ENCODE data around the gene EXOC3L1. TPM values are rescaled to one million over a fixed set of nuclear protein-coding genes. Genes with fewer than 3 reads are reported as not detected.

Gene EXOC3L1
- total RNA-seq, 1 experiment from 2014 or later: not detected

DNA sequence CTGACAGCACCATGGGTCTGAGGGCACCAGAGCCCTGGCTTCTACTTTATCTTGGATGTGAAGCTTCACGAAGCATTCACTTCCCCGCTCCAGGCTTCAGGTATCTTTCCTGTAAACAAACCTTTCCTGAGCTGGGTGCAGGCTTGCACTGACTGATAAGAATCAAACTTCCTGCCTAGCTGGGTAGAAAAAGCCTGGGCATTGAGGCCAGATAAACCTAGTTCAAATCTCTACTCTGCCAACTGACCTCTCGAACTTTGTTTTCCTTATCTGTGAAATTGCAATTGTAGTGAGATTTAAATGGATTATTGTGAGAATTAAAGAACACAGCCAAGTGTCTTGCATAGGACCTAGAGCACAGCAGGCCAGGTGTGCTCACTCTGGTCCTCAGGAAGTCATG, 34.1 kb upstream of the EXOC3L1 start:
- no peaks in the 10 kb centered on the region for H3K9me2 ChIP-seq (replicated peaks; ENCODE audit: low read length)
- no peak overlapping the region for H3K9ac ChIP-seq (ENCODE audit: low read length)
- ATAC-seq (no peak), DNase-seq (no peak)
- TF ChIP-seq, protein P1, sequence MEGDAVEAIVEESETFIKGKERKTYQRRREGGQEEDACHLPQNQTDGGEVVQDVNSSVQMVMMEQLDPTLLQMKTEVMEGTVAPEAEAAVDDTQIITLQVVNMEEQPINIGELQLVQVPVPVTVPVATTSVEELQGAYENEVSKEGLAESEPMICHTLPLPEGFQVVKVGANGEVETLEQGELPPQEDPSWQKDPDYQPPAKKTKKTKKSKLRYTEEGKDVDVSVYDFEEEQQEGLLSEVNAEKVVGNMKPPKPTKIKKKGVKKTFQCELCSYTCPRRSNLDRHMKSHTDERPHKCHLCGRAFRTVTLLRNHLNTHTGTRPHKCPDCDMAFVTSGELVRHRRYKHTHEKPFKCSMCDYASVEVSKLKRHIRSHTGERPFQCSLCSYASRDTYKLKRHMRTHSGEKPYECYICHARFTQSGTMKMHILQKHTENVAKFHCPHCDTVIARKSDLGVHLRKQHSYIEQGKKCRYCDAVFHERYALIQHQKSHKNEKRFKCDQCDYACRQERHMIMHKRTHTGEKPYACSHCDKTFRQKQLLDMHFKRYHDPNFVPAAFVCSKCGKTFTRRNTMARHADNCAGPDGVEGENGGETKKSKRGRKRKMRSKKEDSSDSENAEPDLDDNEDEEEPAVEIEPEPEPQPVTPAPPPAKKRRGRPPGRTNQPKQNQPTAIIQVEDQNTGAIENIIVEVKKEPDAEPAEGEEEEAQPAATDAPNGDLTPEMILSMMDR (conservative IDR thresholded peaks at IDR 0.05; ENCODE audit: low read depth, low read length): no peak
- TF ChIP-seq EZH2phosphoT487 (IDR thresholded peaks at IDR 0.05; ENCODE audit: borderline replicate concordance, low read length) (no peak), EZH2 (IDR thresholded peaks at IDR 0.05; ENCODE audit: low read length, unreplicated experiment) (no peak)
- no peak overlapping the region for H3K4me3 ChIP-seq (ENCODE audit: low read length)
- peaks cover 19% of the 10 kb centered on the region for H3K79me2 ChIP-seq (ENCODE audit: low read length)
- CTCF ChIA-PET: no interaction called here
- H3F3A ChIP-seq (ENCODE audit: low read length, unreplicated experiment): no peaks in the 10 kb centered on the region
- no peak overlapping the region for H2AFZ ChIP-seq (ENCODE audit: low read length)
- H3K27ac ChIP-seq (ENCODE audit: low read length): no peak overlapping the region
- H4K20me1 ChIP-seq (ENCODE audit: low read length): no peaks in the 10 kb centered on the region
- intact Hi-C loops (cut with micrococcal nuclease): no loop called here
- BruUV-seq (replicated peaks): no TSS peak
- H3K4me2 ChIP-seq (ENCODE audit: low read length): no peak overlapping the region
- peaks cover 12% of the 10 kb centered on the region; the same call in 1 of the 2 replicates for H3K4me1 ChIP-seq (ENCODE audit: insufficient read depth, low read length)
- H3K27me3 ChIP-seq (ENCODE audit: low read length): no peaks in the 10 kb centered on the region
- POLR2A ChIA-PET (ENCODE audit: unreplicated experiment): no interaction called here
- no peaks in the 10 kb centered on the region for H3K9me3 ChIP-seq (ENCODE audit: low read length)
- peaks cover 8% of the 10 kb centered on the region; the same call in 1 of the 2 replicates for H3K36me3 ChIP-seq (ENCODE audit: low read depth, low read length)

DNA sequence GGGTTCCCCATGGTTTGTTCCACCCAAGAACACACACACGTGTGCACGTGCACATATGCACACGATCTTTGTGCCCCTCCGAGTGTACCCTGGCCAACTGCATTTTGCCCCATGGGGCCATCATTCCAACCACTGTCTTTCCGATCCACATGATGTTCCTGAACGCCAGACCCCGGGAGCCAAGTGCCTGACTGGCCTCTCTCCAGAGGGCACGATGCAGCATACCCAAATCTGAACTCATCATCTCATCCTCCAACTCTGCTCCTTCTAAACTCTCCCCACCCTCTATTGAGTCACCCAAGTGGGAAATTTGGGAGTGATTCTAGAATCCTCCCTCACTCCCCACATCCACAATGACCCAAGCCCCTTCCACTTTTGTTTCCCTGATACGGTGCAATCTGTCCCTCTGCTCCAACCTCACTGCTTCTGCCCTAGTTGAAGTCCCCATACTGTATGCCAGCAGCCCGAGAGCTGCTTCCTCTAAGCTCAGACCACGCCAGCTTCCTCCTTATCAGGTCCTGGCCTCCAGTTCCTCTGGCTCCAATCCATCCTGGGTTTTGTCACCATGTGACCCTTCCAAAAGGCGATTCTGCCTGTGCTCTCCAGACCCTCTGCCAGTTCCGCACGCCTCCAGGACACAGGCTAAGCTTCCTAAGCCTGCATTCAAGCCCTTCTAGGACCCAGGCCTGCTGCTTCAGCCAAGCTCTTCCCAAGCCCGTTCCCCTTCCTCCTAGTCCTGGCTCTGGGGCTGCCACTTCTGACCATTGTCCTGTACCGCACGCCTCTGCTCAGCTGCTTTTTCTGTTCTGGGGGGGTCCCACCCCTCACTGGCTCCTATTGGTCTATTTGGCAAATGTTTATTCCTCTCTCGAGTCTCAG, 26.9 kb upstream of the EXOC3L1 start:
- Histone ChIP-seq H2AFZ (ENCODE audit: low read length) (no peak overlapping the region), H3K27ac (ENCODE audit: low read length) (no peak overlapping the region), H3K36me3 (ENCODE audit: low read depth, low read length) (no peaks in the 10 kb centered on the region), H4K20me1 (ENCODE audit: low read length) (no peaks in the 10 kb centered on the region), H3K4me2 (ENCODE audit: low read length) (no peak overlapping the region), H3K4me1 (ENCODE audit: insufficient read depth, low read length) (peaks cover 10% of the 10 kb centered on the region), H3K27me3 (ENCODE audit: low read length) (no peaks in the 10 kb centered on the region), H3K9me2 (replicated peaks; ENCODE audit: low read length) (no peaks in the 10 kb centered on the region), H3K9me3 (ENCODE audit: low read length) (no peaks in the 10 kb centered on the region), H3K79me2 (ENCODE audit: low read length) (no peaks in the 10 kb centered on the region), H3F3A (ENCODE audit: low read length, unreplicated experiment) (peaks cover 3% of the 10 kb centered on the region), H3K4me3 (ENCODE audit: low read length) (no peak overlapping the region), H3K9ac (ENCODE audit: low read length) (no peak overlapping the region)
- CTCF ChIA-PET: no interaction called here
- no TSS peak for BruUV-seq (replicated peaks)
- intact Hi-C loops (cut with micrococcal nuclease): no loop called here
- DNase-seq (no peak), ATAC-seq (no peak)
- no peak for TF ChIP-seq EZH2phosphoT487 (IDR thresholded peaks at IDR 0.05; ENCODE audit: borderline replicate concordance, low read length)
- TF ChIP-seq, protein P1 (conservative IDR thresholded peaks at IDR 0.05; ENCODE audit: low read depth, low read length): no peak
- TF ChIP-seq EZH2 (IDR thresholded peaks at IDR 0.05; ENCODE audit: low read length, unreplicated experiment): no peak
- POLR2A ChIA-PET (ENCODE audit: unreplicated experiment): no interaction called here

DNA sequence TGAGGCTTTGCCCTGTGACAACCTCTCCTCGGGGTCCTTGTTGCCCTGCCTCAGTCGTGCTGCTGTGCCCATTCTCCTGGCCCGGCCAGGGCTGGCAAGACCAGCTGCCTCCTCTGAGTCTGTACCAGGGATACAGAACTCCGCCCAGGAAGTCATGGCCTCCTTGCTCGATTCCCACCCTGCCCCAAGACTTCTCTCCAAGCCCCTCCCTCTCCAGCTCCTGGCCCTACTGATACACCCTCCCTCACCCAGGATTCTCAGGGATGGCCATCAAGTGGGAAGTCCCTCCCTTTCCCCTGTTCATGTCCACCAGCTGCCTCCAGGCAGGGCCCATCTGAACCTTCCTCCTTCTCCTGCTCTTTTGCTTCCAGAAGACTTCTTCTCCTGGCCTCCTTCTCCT, 25.8 kb upstream of the EXOC3L1 start:
- Histone ChIP-seq H3F3A (ENCODE audit: low read length, unreplicated experiment) (peaks cover 3% of the 10 kb centered on the region), H2AFZ (ENCODE audit: low read length) (no peak overlapping the region), H3K4me1 (ENCODE audit: insufficient read depth, low read length) (peaks cover 10% of the 10 kb centered on the region), H3K4me3 (ENCODE audit: low read length) (no peak overlapping the region), H3K9me3 (ENCODE audit: low read length) (no peaks in the 10 kb centered on the region), H3K4me2 (ENCODE audit: low read length) (no peak overlapping the region), H3K27ac (ENCODE audit: low read length) (no peak overlapping the region), H3K9me2 (replicated peaks; ENCODE audit: low read length) (no peaks in the 10 kb centered on the region), H3K36me3 (ENCODE audit: low read depth, low read length) (no peaks in the 10 kb centered on the region), H3K9ac (ENCODE audit: low read length) (no peak overlapping the region), H4K20me1 (ENCODE audit: low read length) (no peaks in the 10 kb centered on the region), H3K79me2 (ENCODE audit: low read length) (no peaks in the 10 kb centered on the region), H3K27me3 (ENCODE audit: low read length) (no peaks in the 10 kb centered on the region)
- intact Hi-C loops (cut with micrococcal nuclease): no loop called here
- POLR2A ChIA-PET (ENCODE audit: unreplicated experiment): no interaction called here
- BruUV-seq (replicated peaks): no TSS peak
- TF ChIP-seq EZH2phosphoT487 (IDR thresholded peaks at IDR 0.05; ENCODE audit: borderline replicate concordance, low read length) (no peak), EZH2 (IDR thresholded peaks at IDR 0.05; ENCODE audit: low read length, unreplicated experiment) (no peak)
- TF ChIP-seq, protein P1 (conservative IDR thresholded peaks at IDR 0.05; ENCODE audit: low read depth, low read length): no peak
- CTCF ChIA-PET: no interaction called here
- no peak for DNase-seq
- no peak for ATAC-seq
